ENCODE results near the gene SLC29A3.

DNA sequence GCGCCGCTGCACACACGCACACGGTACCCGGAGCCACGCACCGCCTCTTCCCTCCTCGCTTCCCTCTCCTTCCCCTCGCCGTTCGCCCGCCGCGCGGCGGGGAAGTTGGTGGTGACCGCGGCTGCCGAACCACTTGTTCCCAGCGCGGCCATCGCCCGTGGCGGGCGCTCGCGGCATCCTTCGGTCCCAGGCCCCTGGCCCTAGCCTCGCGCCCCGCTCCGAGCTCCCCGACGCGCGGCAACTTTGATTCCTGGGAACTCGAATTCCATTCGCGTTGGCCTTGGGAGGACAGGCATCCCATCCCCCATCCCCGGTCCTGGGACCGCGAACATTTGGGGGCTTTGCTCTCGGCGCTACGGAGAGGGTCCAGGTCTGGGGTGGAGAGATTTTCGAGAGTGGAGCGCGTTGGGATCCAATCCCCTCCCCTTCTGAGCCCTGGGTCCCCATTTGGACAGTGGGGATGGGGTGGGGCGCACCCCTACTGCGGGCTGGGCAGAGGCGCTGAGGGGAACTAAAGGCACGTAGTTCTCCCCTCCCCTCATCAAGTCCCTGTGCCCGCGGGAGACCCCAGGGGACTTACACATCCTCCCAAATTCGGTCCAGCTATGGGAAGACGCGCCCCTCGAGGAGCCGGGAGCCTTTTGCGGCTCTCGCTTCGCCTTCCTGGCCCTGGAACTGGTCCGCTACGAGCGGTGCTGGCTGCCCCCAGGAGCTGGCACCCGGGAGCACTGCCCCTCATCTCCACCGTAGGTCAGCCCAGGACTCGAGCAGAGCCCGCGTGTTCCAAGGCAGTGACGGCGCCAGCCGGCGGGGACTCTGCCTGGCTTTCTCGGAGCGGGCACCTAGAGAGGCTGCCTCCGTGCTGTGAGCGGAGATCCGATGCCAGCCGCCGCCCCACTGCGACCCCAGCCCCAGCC lies 78.5 kb downstream of the SLC29A3 start:
- TF ChIP-seq, protein P1, sequence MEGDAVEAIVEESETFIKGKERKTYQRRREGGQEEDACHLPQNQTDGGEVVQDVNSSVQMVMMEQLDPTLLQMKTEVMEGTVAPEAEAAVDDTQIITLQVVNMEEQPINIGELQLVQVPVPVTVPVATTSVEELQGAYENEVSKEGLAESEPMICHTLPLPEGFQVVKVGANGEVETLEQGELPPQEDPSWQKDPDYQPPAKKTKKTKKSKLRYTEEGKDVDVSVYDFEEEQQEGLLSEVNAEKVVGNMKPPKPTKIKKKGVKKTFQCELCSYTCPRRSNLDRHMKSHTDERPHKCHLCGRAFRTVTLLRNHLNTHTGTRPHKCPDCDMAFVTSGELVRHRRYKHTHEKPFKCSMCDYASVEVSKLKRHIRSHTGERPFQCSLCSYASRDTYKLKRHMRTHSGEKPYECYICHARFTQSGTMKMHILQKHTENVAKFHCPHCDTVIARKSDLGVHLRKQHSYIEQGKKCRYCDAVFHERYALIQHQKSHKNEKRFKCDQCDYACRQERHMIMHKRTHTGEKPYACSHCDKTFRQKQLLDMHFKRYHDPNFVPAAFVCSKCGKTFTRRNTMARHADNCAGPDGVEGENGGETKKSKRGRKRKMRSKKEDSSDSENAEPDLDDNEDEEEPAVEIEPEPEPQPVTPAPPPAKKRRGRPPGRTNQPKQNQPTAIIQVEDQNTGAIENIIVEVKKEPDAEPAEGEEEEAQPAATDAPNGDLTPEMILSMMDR (IDR thresholded peaks at IDR 0.05): no peak
- no peak for TF ChIP-seq RAD21 (IDR thresholded peaks at IDR 0.05; ENCODE audit: low read length)
- no peak for TF ChIP-seq TAF1 (IDR thresholded peaks at IDR 0.05; ENCODE audit: borderline replicate concordance, low read depth, low read length)
- TF ChIP-seq EZH2phosphoT487 (IDR thresholded peaks at IDR 0.05; ENCODE audit: borderline replicate concordance, low read depth): no peak
- no peak for TF ChIP-seq NFIC (IDR thresholded peaks at IDR 0.05; ENCODE audit: borderline replicate concordance)

Measured in SK-N-SH (cell line).